NB4 (cell line): ENCODE results near the gene IL17RA.

Source experiments
- DNase-seq: peaks from one replicate; pipeline ENCODE4 v3.0.0; 2010; ENCODE audit warnings: low read depth
- H3K4me3 ChIP-seq: one replicate; pipeline ENCODE4 v1.5.1; 2011; ENCODE audit warnings: mild to moderate bottlenecking, low read depth, low read length, moderate library complexity
- MAX ChIP-seq: IDR thresholded peaks from 2 replicates; pipeline ENCODE4 v1.6.1; 2011; ENCODE audit warnings: low read depth, low read length
- MYC ChIP-seq: IDR thresholded peaks from 2 replicates; pipeline ENCODE4 v1.6.1; 2011; ENCODE audit warnings: low read depth, low read length
- POLR2A ChIP-seq: IDR thresholded peaks from 2 replicates; pipeline ENCODE4 v1.6.1; 2011; ENCODE audit warnings: mild to moderate bottlenecking; ENCODE audit not compliant: insufficient read length; ENCODE audit errors: extremely low read depth
- TF ChIP-seq, protein P1 (sequence below): IDR thresholded peaks from one replicate; pipeline ENCODE4 v1.5.1; 2012; ENCODE audit warnings: low read depth, low read length

Gene IL17RA

GRCh38 chr22:17116572-17117330, 32.0 kb downstream of the IL17RA start:
- peak; percentile 20 for DNase-seq
- no peak overlapping the region for H3K4me3 ChIP-seq
- TF ChIP-seq MAX, result no peak
- no peak for TF ChIP-seq POLR2A
- TF ChIP-seq, protein P1, sequence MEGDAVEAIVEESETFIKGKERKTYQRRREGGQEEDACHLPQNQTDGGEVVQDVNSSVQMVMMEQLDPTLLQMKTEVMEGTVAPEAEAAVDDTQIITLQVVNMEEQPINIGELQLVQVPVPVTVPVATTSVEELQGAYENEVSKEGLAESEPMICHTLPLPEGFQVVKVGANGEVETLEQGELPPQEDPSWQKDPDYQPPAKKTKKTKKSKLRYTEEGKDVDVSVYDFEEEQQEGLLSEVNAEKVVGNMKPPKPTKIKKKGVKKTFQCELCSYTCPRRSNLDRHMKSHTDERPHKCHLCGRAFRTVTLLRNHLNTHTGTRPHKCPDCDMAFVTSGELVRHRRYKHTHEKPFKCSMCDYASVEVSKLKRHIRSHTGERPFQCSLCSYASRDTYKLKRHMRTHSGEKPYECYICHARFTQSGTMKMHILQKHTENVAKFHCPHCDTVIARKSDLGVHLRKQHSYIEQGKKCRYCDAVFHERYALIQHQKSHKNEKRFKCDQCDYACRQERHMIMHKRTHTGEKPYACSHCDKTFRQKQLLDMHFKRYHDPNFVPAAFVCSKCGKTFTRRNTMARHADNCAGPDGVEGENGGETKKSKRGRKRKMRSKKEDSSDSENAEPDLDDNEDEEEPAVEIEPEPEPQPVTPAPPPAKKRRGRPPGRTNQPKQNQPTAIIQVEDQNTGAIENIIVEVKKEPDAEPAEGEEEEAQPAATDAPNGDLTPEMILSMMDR, result no peak
- TF ChIP-seq MYC, result no peak

DNA sequence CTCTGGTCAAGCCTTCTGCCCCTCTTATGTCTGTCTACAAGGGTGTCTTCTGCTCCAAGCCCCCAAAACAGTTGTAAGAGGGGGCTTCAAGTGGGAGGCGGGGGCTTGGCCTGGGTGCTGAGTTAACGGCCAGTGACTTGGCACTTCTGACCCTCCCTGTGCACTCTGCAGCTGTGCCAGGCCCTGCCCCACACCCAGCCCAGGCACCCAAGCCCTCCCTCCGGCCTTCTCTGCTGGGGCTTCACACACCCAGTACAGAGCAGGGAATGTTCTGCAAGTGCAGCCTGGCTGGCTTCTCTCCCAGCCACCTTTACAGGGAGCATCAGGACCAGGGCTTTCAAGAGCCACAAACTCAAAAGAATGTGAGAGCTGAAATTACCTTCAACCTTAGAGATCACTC, 32.6 kb downstream of the IL17RA start:
- H3K4me3 ChIP-seq, result no peak overlapping the region

DNA sequence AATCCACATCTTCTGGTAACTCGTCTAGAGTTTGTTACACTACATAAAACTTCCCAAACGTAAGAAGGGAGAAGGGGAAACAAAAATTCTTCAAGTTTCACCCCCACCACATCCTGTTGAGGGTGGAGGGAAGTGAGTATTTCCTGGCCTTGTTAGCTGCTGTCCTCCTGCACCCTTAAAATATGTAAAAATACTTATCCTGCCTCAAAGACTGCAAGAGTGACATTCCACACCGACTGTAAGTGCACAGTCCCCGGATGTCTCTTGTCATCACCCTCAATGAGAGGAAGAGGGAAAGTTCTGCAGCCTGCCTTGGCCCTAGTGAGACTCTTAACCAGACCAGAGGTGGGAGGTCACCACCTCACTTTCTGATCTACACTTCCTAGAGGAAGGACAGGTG, 33.1 kb downstream of the IL17RA start:
- DNase-seq, result peak; percentile 69
- no peak for TF ChIP-seq MAX
- H3K4me3 ChIP-seq, result peak overlapping the region; percentile 28

More for the DNA sequence above, 32.6 kb downstream of the IL17RA start:
- DNase-seq, result peak; percentile 28
- TF ChIP-seq POLR2A, result no peak
- TF ChIP-seq MAX, result no peak
- TF ChIP-seq, protein P1, result no peak
- TF ChIP-seq MYC, result no peak

DNA sequence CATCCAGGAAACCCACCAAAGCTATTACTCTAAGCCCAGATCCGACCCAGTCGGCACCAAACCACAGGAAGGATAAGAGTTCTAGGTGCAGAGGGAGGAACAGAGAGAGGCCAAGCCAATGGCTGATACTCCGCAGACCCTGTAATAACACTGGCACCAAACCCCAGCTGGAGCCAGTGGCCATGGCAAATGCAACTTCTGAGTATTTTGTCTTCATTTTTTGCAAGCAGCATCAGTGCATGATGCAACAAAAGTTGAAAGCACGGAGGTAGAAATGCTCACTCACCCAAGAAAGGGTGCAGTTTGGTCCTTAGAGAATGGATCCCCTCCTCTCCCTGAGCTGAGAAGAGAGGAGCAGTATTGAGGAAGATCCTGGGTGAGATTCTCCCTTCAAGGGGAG, 33.5 kb downstream of the IL17RA start:
- peak overlapping the region; percentile 28 for H3K4me3 ChIP-seq
- TF ChIP-seq MYC (no peak), MAX (no peak), POLR2A (no peak)
- DNase-seq, result peak; percentile 6

- H3K4me3 ChIP-seq, result no peak overlapping the region
- no peak for TF ChIP-seq MYC
- TF ChIP-seq, protein P1, result peak; percentile 46
- DNase-seq, result peak; percentile 57
Measured at GRCh38 chr22:17119481-17120202, 34.8 kb downstream of the IL17RA start.

GRCh38 chr22:17120281-17120680, 35.5 kb downstream of the IL17RA start:
- TF ChIP-seq MYC (no peak), POLR2A (no peak)
- H3K4me3 ChIP-seq, result no peak overlapping the region
- peak; percentile 70 for DNase-seq

DNA sequence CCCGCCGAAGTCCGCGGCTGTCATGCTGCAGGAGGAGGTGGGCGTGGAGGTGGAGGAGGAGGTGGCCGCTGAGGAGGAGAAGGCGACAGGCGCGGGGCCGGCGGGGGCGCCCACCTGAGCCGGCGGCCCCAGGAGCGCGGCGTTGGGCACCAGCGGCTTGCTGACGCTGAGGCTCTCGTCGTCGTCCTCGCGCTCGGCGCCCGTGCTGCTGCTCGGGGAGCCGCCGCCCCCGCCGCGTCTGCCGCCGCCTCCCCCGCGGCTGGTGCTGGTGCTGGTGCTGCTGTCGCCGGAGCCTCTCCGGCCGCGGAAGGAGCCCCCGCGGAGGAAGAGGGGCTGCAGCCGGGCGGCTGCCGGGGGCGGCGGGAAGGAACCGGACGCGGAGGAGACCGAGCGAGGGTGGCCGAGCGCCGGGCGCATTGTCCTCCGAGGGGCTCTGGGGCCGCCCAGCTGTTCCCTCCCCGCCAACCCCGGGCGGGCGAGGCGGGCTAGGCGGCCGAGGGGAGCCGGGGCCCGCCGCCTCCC, 36.0 kb downstream of the IL17RA start:
- H3K4me3 ChIP-seq, result no peak overlapping the region
- TF ChIP-seq MAX, result no peak
- TF ChIP-seq, protein P1, result no peak
- no peak for TF ChIP-seq MYC
- TF ChIP-seq POLR2A, result no peak
- DNase-seq, result peak; percentile 66
